Activated T-helper 2 cell treated with anti-CD3 and anti-CD28 coated beads, Interferon-gamma antibody, Interleukin-2, Interleukin-4, amounts not matched to agents 10 μg/mL and 5 μg/mL and 100 μg/mL, durations not matched to agents 14 hours and 24 hours and 36 hours (primary cell): Measurements from ENCODE around the gene NANP. TPM values are rescaled to one million over a fixed set of nuclear protein-coding genes. Genes with fewer than 3 reads are reported as not detected.
"Not testable (repeated sequence)": the region's sequence is repeated elsewhere in the genome, so short reads cannot be mapped to it uniquely, and the experiment has no call there.

Source experiments
- DNase-seq: peaks from one replicate; pipeline ENCODE4 v3.0.0; 2021; ENCODE audit warnings: low spot score
- H3K27ac Mint-ChIP-seq: one replicate; pipeline ENCODE4 v1.8.0; 2021; ENCODE audit warnings: mixed read lengths
- H3K27me3 Mint-ChIP-seq: one replicate; pipeline ENCODE4 v1.8.0; 2021; ENCODE audit warnings: low read depth, mixed read lengths
- H3K36me3 Mint-ChIP-seq: one replicate; pipeline ENCODE4 v1.8.0; 2021; ENCODE audit warnings: low read depth, mixed read lengths
- H3K4me1 Mint-ChIP-seq: one replicate; pipeline ENCODE4 v1.8.0; 2021; ENCODE audit warnings: low read depth, mixed read lengths
- H3K4me3 Mint-ChIP-seq: one replicate; pipeline ENCODE4 v1.8.0; 2021; ENCODE audit warnings: low read depth, mild to moderate bottlenecking, moderate library complexity, mixed read lengths
- H3K9me3 Mint-ChIP-seq: one replicate; pipeline ENCODE4 v1.8.0; 2021; ENCODE audit warnings: mixed read lengths
- intact Hi-C: fragments of 100-400 bp; cut with micrococcal nuclease; formaldehyde crosslinking; loops from one replicate; pipeline ENCODE4 v1.15.1; 2023
- total RNA-seq: library from RNA; stranded (reverse); gene quantifications from 2 replicates; pipeline ENCODE4 v1.2.3, GENCODE V29; 2022

NANP gene
- 7.9 and 9.1 TPM in 2 replicates for total RNA-seq

GRCh38 chr20:25623736-25624499, at the start of gene NANP:
TSS of gene NANP (minus strand) at chr20:25624014. CDS start at chr20:25623948, 66 bp downstream.
- intact Hi-C loops, result loop anchor here (1.0 to 10.0 kb wide), 5 partner anchors 21 to 632 kb away; partner anchors contain the start of genes ABHD12, APMAP, NINL and ZNF337
- Mint-ChIP-seq H3K4me1 (peaks cover 26% of the 10 kb centered on the region), H3K9me3 (peaks cover 19% of the 10 kb centered on the region), H3K27me3 (no peaks in the 10 kb centered on the region), H3K4me3 (peak within 1 kb of the TSS; percentile 89), H3K27ac (peak within 1 kb of the TSS; percentile 95), H3K36me3 (peaks cover 34% of the 10 kb centered on the region)
- DNase-seq, result peak; percentile 89

GRCh38 chr20:25672659-25673235, 48.9 kb upstream of the NANP start:
- Mint-ChIP-seq H3K4me3 (no peak overlapping the region), H3K27ac (no peak overlapping the region), H3K4me1 (peaks cover 7% of the 10 kb centered on the region), H3K36me3 (peaks cover 50% of the 10 kb centered on the region), H3K9me3 (no peaks in the 10 kb centered on the region), H3K27me3 (no peaks in the 10 kb centered on the region)
- intact Hi-C loops, result no loop called here
- DNase-seq, result no peak

GRCh38 chr20:25669826-25670422, 46.1 kb upstream of the NANP start:
- no peak for DNase-seq
- no peak overlapping the region for H3K27ac Mint-ChIP-seq
- H3K27me3 Mint-ChIP-seq, result no peaks in the 10 kb centered on the region
- no peak overlapping the region for H3K4me3 Mint-ChIP-seq
- no peaks in the 10 kb centered on the region for H3K9me3 Mint-ChIP-seq
- no peaks in the 10 kb centered on the region for H3K4me1 Mint-ChIP-seq
- H3K36me3 Mint-ChIP-seq, result peaks cover 25% of the 10 kb centered on the region
- intact Hi-C loops, result no loop called here

GRCh38 chr20:25668446-25668845, 44.6 kb upstream of the NANP start:
- Mint-ChIP-seq H3K36me3 (peaks cover 11% of the 10 kb centered on the region), H3K27ac (no peak overlapping the region), H3K9me3 (no peaks in the 10 kb centered on the region), H3K4me1 (no peaks in the 10 kb centered on the region), H3K27me3 (no peaks in the 10 kb centered on the region), H3K4me3 (no peak overlapping the region)
- intact Hi-C loops, result no loop called here
- no peak for DNase-seq

- H3K27ac Mint-ChIP-seq, result no peak overlapping the region
- no peak overlapping the region for H3K4me3 Mint-ChIP-seq
- no peaks in the 10 kb centered on the region for H3K9me3 Mint-ChIP-seq
- peaks cover 10% of the 10 kb centered on the region for H3K4me1 Mint-ChIP-seq
- DNase-seq, result no peak
- intact Hi-C loops, result no loop called here
- no peaks in the 10 kb centered on the region for H3K27me3 Mint-ChIP-seq
- H3K36me3 Mint-ChIP-seq, result peaks cover 7% of the 10 kb centered on the region
Observed at GRCh38 chr20:25659999-25660398, 36.2 kb upstream of the NANP start.

GRCh38 chr20:25654487-25654886, 30.7 kb upstream of the NANP start:
- H3K27me3 Mint-ChIP-seq, result no peaks in the 10 kb centered on the region
- H3K4me3 Mint-ChIP-seq, result no peak overlapping the region
- H3K9me3 Mint-ChIP-seq, result no peaks in the 10 kb centered on the region
- DNase-seq, result no peak
- intact Hi-C loops, result no loop called here
- peaks cover 7% of the 10 kb centered on the region for H3K4me1 Mint-ChIP-seq
- no peak overlapping the region for H3K27ac Mint-ChIP-seq
- H3K36me3 Mint-ChIP-seq, result peaks cover 6% of the 10 kb centered on the region

- H3K4me3 Mint-ChIP-seq, H3K36me3 Mint-ChIP-seq, H3K27ac Mint-ChIP-seq, intact Hi-C loops, H3K27me3 Mint-ChIP-seq, H3K4me1 Mint-ChIP-seq, H3K9me3 Mint-ChIP-seq, DNase-seq: not testable (repeated sequence)
Observed at GRCh38 chr20:25652866-25653265, 29.1 kb upstream of the NANP start.

- no peak overlapping the region for H3K27ac Mint-ChIP-seq
- no peak overlapping the region for H3K4me3 Mint-ChIP-seq
- no peak for DNase-seq
- no peaks in the 10 kb centered on the region for H3K4me1 Mint-ChIP-seq
- H3K27me3 Mint-ChIP-seq, result no peaks in the 10 kb centered on the region
- peaks cover 40% of the 10 kb centered on the region for H3K36me3 Mint-ChIP-seq
- no peaks in the 10 kb centered on the region for H3K9me3 Mint-ChIP-seq
- intact Hi-C loops, result no loop called here
Observed at GRCh38 chr20:25644814-25645213, 21.0 kb upstream of the NANP start.

- Mint-ChIP-seq H3K27me3 (no peaks in the 10 kb centered on the region), H3K9me3 (no peaks in the 10 kb centered on the region)
- no peak for DNase-seq
Observed at GRCh38 chr20:25643716-25644115, 19.9 kb upstream of the NANP start.

GRCh38 chr20:25637247-25637646, 13.4 kb upstream of the NANP start:
- Mint-ChIP-seq H3K27me3 (no peaks in the 10 kb centered on the region), H3K9me3 (peaks cover 24% of the 10 kb centered on the region), H3K27ac (no peak overlapping the region), H3K36me3 (peaks cover 58% of the 10 kb centered on the region), H3K4me3 (no peak overlapping the region), H3K4me1 (peaks cover 5% of the 10 kb centered on the region)
- intact Hi-C loops, result no loop called here
- no peak for DNase-seq

More at GRCh38 chr20:25643716-25644115, 19.9 kb upstream of the NANP start:
- intact Hi-C loops, result no loop called here
- Mint-ChIP-seq H3K27ac (no peak overlapping the region), H3K36me3 (peaks cover 42% of the 10 kb centered on the region), H3K4me3 (no peak overlapping the region), H3K4me1 (no peaks in the 10 kb centered on the region)

GRCh38 chr20:25632940-25633790, 9.4 kb upstream of the NANP start:
- peaks cover 63% of the 10 kb centered on the region for H3K36me3 Mint-ChIP-seq
- H3K27ac Mint-ChIP-seq, result no peak overlapping the region
- peaks cover 9% of the 10 kb centered on the region for H3K4me1 Mint-ChIP-seq
- H3K4me3 Mint-ChIP-seq, result no peak overlapping the region
- no peak for DNase-seq
- no peaks in the 10 kb centered on the region for H3K27me3 Mint-ChIP-seq
- peaks cover 45% of the 10 kb centered on the region for H3K9me3 Mint-ChIP-seq
- intact Hi-C loops, result no loop called here

GRCh38 chr20:25630615-25631014, 6.8 kb upstream of the NANP start:
- Mint-ChIP-seq H3K9me3 (peaks cover 43% of the 10 kb centered on the region), H3K36me3 (peaks cover 60% of the 10 kb centered on the region)
- H3K4me3 Mint-ChIP-seq, DNase-seq, intact Hi-C loops, H3K4me1 Mint-ChIP-seq, H3K27ac Mint-ChIP-seq, H3K27me3 Mint-ChIP-seq: not testable (repeated sequence)
